IMR-90 (cell line): ENCODE results near the gene GPBAR1. TPM values are rescaled to one million over a fixed set of nuclear protein-coding genes. Genes with fewer than 3 reads are reported as not detected.

ENCODE experiments used
- ATAC-seq: fragments of 200-7000 bp; cut with Tn5 transposase; 2 replicates; pipeline ENCODE4 v1.9.1; 2020; ENCODE audit warnings: low read depth, mild to moderate bottlenecking, moderate library complexity
- BruUV-seq: library from RNA; stranded (reverse); fragments of 400-500 nt; replicated peaks from 2 replicates; lab custom pipeline; 2021; lab: Mats Ljungman, UMichigan
- CTCF ChIA-PET: fragments of 300-600 bp; formaldehyde crosslinking; extraction: SDS; loops from one replicate; lab custom pipeline; 2021; ENCODE audit warnings: antibody characterized with exemption; lab: Yijun Ruan, JAX
- POLR2A ChIA-PET: fragments of 300-600 bp; sonication (Branson Sonifier 250); formaldehyde crosslinking; loops from one replicate; lab custom pipeline; 2022; ENCODE audit warnings: antibody characterized with exemption; ENCODE audit not compliant: unreplicated experiment; lab: Charles Lee
- DNase-seq: peaks from one replicate; pipeline ENCODE4 v3.0.0; 2013
- H2AFZ ChIP-seq: replicated peaks from 2 replicates; pipeline ENCODE3; 2013; ENCODE audit warnings: low read length, mild to moderate bottlenecking; ENCODE audit not compliant: poor library complexity
- H2AK5ac ChIP-seq: 2 replicates; pipeline ENCODE4 v1.6.1; 2013; ENCODE audit warnings: low read depth, low read length, inconsistent platforms
- H2AK9ac ChIP-seq: replicated peaks from 2 replicates; pipeline ENCODE3; 2013; ENCODE audit warnings: mild to moderate bottlenecking, low read depth, low read length, moderate library complexity; ENCODE audit not compliant: poor library complexity
- H2BK120ac ChIP-seq: 2 replicates; pipeline ENCODE4 v1.6.1; 2013; ENCODE audit warnings: low read depth, low read length, inconsistent platforms
- H2BK15ac ChIP-seq: 3 replicates; pipeline ENCODE4 v1.6.1; 2013; ENCODE audit warnings: low read depth, low read length, inconsistent platforms
- H2BK20ac ChIP-seq: 2 replicates; pipeline ENCODE4 v1.6.1; 2013; ENCODE audit warnings: low read depth, mild to moderate bottlenecking, inconsistent platforms, low read length, moderate library complexity
- H2BK5ac ChIP-seq: 2 replicates; pipeline ENCODE4 v1.6.1; 2013; ENCODE audit warnings: mild to moderate bottlenecking, low read depth, low read length, inconsistent platforms; ENCODE audit not compliant: poor library complexity, severe bottlenecking
- H3K14ac ChIP-seq: replicated peaks from 2 replicates; pipeline ENCODE4 v1.6.1; 2013; ENCODE audit warnings: low read depth, low read length, inconsistent platforms
- H3K18ac ChIP-seq: 2 replicates; pipeline ENCODE4 v1.6.1; 2013; ENCODE audit warnings: low read depth, low read length, control low read depth
- H3K23ac ChIP-seq: 2 replicates; pipeline ENCODE4 v1.6.1; 2013; ENCODE audit warnings: low read depth, low read length, inconsistent platforms
- H3K27ac ChIP-seq: 2 replicates; pipeline ENCODE4 v1.5.1; 2013; ENCODE audit warnings: mild to moderate bottlenecking, control low read depth, low read length; ENCODE audit not compliant: insufficient read depth
- H3K27me3 ChIP-seq: 2 replicates; pipeline ENCODE4 v1.6.1; 2013; ENCODE audit warnings: low read length; ENCODE audit not compliant: control insufficient read depth, insufficient read depth
- H3K36me3 ChIP-seq: 2 replicates; pipeline ENCODE4 v1.6.1; 2013; ENCODE audit warnings: low read length, mixed read lengths; ENCODE audit not compliant: control insufficient read depth, insufficient read depth
- H3K4ac ChIP-seq: 2 replicates; pipeline ENCODE4 v1.6.1; 2013; ENCODE audit warnings: low read depth, low read length, inconsistent platforms
- H3K4me1 ChIP-seq: 2 replicates; pipeline ENCODE4 v1.6.1; 2013; ENCODE audit warnings: low read length, mixed read lengths; ENCODE audit not compliant: control insufficient read depth, insufficient read depth
- H3K4me2 ChIP-seq: 2 replicates; pipeline ENCODE4 v1.6.1; 2013; ENCODE audit warnings: low read depth, mild to moderate bottlenecking, control low read depth, low read length, moderate library complexity
- H3K4me3 ChIP-seq: 2 replicates; pipeline ENCODE4 v1.5.1; 2013; ENCODE audit warnings: low read depth, mild to moderate bottlenecking, control low read depth, low read length, moderate library complexity; ENCODE audit not compliant: insufficient read depth
- H3K56ac ChIP-seq: 2 replicates; pipeline ENCODE4 v1.6.1; 2013; ENCODE audit warnings: low read length, inconsistent platforms; ENCODE audit not compliant: insufficient read depth; ENCODE audit errors: extremely low read depth
- H3K79me1 ChIP-seq, 2 experiments: 2 replicates each; pipeline ENCODE4 v1.6.1; 2013; ENCODE audit warnings: low read length in 2 of 2, inconsistent platforms in 1 of 2, low read depth in 1 of 2
- H3K9ac ChIP-seq: 2 replicates; pipeline ENCODE4 v1.6.1; 2013; ENCODE audit warnings: low read depth, low read length, control low read depth
- H3K9me1 ChIP-seq: 2 replicates; pipeline ENCODE4 v1.6.1; 2013; ENCODE audit warnings: low read length, inconsistent platforms; ENCODE audit not compliant: insufficient read depth
- H3K9me3 ChIP-seq: 2 replicates; pipeline ENCODE4 v1.6.1; 2013; ENCODE audit warnings: low read length; ENCODE audit not compliant: control insufficient read depth, insufficient read depth
- H4K20me1 ChIP-seq: 2 replicates; pipeline ENCODE4 v1.6.1; 2013; ENCODE audit warnings: low read length, inconsistent platforms; ENCODE audit not compliant: insufficient read depth
- H4K5ac ChIP-seq: 2 replicates; pipeline ENCODE4 v1.6.1; 2013; ENCODE audit warnings: mild to moderate bottlenecking, low read depth, low read length, control low read depth
- H4K8ac ChIP-seq, 2 experiments: 2 replicates each; pipeline ENCODE4 v1.6.1; 2013; ENCODE audit warnings: low read depth in 2 of 2, low read length in 2 of 2, control low read depth in 1 of 2, inconsistent platforms in 1 of 2
- H4K91ac ChIP-seq: 2 replicates; pipeline ENCODE4 v1.6.1; 2013; ENCODE audit warnings: low read depth, low read length, inconsistent platforms; ENCODE audit not compliant: insufficient read depth
- MAFK ChIP-seq: IDR thresholded peaks from 2 replicates; pipeline ENCODE4 v1.6.1; 2012; ENCODE audit warnings: low read depth, low read length, improper control_type of control experiment
- MXI1 ChIP-seq: IDR thresholded peaks from 2 replicates; pipeline ENCODE4 v1.6.1; 2012; ENCODE audit warnings: low read depth, mild to moderate bottlenecking, low read length, moderate library complexity, borderline replicate concordance
- POLR2A ChIP-seq: IDR thresholded peaks from 2 replicates; pipeline ENCODE4 v1.6.1; 2012; ENCODE audit warnings: mild to moderate bottlenecking, low read depth, low read length
- RAD21 ChIP-seq: IDR thresholded peaks from 2 replicates; pipeline ENCODE4 v1.6.1; 2012; ENCODE audit warnings: low read length, improper control_type of control experiment
- WGBS, 2 experiments: methylation state at CpG; one replicate each; pipeline versions ENCODE4 v1.1.5 to v1.1.7; 2013; ENCODE audit warnings: missing lambda C conversion rate in 2 of 2; ENCODE audit not compliant: insufficient read length in 1 of 2; ENCODE audit errors: extremely low coverage in 2 of 2; 5-methylcytosine and 5-hydroxymethylcytosine counted together
- dilution Hi-C: fragments of 300-500 bp; cut with HindIII; formaldehyde crosslinking; loops from one replicate; pipeline ENCODE4 v1.14.3; 2018; ENCODE audit warnings: low sequenced_read_pairs; ENCODE audit not compliant: unreplicated experiment
- in situ Hi-C: fragments of 300-500 bp; cut with MboI; formaldehyde crosslinking; loops from 3 replicates; pipeline ENCODE4 v1.14.3; 2019; ENCODE audit warnings: low sequenced_read_pairs, inconsistent platforms, mixed read lengths
- intact Hi-C: fragments of 100-400 bp; cut with micrococcal nuclease; formaldehyde crosslinking; loops from 2 replicates; pipeline ENCODE4 v1.10.0; 2022
- polyA plus RNA-seq, 3 experiments: library from polyadenylated mRNA; depleted of rRNA; stranded (reverse); fragments of >200 nt; gene quantifications; 2 replicates each; pipeline ENCODE4 v1.2.3, GENCODE V29; 2012; ENCODE audit warnings: low replicate concordance in 1 of 3
- total RNA-seq: library from RNA; depleted of rRNA; stranded (reverse); fragments of >200 nt; gene quantifications from 2 replicates; pipeline ENCODE4 v1.2.3, GENCODE V29; 2012

GPBAR1 gene
- total and polyA plus RNA-seq, 2 of the 4 experiments (the other 2 are of a cell fraction): under 0.01 to 0.21 TPM

DNA sequence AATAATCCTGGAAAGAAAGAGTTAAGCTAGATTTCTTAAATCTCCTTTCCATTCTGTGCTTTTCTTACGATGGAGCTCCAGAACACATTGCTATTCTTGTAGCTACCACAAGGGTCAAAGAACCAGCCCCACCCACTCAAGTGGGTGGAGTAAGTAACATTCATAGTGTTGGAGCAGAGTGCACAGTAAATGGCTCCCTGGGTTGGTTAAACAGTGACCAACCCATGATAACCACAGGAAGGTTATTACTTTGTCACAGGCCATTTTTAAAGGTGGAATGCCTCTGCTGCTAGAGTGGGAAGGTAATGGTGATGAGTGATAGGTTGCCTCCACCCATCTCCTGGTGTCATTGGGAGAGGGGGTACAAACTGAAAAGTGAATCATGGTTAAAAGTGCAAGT lies 29.9 kb upstream of the GPBAR1 start:
- in situ Hi-C loops: no loop called here
- Histone ChIP-seq H2BK5ac (peak overlapping the region; percentile 44), H3K4me2 (no peak overlapping the region), H3K9me3 (no peaks in the 10 kb centered on the region), H3K4me3 (no peak overlapping the region), H4K8ac (peak overlapping the region; percentile 22 to 99; a peak in 2 of 4 replicates), H3K23ac (no peak overlapping the region), H2AK9ac (no peak overlapping the region), H3K14ac (peak overlapping the region; percentile 47), H2AFZ (no peak overlapping the region), H3K4ac (peak overlapping the region; percentile 50; the same call in 1 of the 2 replicates), H4K20me1 (peaks cover 10% of the 10 kb centered on the region; the same call in 1 of the 2 replicates), H2BK120ac (peak overlapping the region; percentile 54; the same call in 1 of the 2 replicates), H3K9ac (no peak overlapping the region), H3K9me1 (peaks cover 10% of the 10 kb centered on the region), H3K56ac (no peak overlapping the region), H3K79me1 (peaks cover 35 to 52% of the 10 kb centered on the region in 2 experiments), H3K4me1 (peaks cover 9% of the 10 kb centered on the region; the same call in 1 of the 2 replicates), H2AK5ac (peak overlapping the region; percentile 18; the same call in 1 of the 2 replicates), H3K18ac (no peak overlapping the region), H3K36me3 (peaks cover 67% of the 10 kb centered on the region), H2BK15ac (no peak overlapping the region), H3K27me3 (no peaks in the 10 kb centered on the region), H3K27ac (no peak overlapping the region), H4K5ac (0 out of 2 replicates have a peak overlapping the region, but pooled peaks have one; percentile 12), H2BK20ac (no peak overlapping the region), H4K91ac (peak overlapping the region; percentile 23; the same call in 1 of the 2 replicates)
- no peak for ATAC-seq
- POLR2A ChIA-PET: interaction anchor here (1.0 kb wide), 1 partner anchor 130 kb away, joined by 7 read pairs; no protein-coding TSS in a partner anchor
- intact Hi-C loops: no loop called here
- no CpG with 5 or more reads among the region's 1 CpG for WGBS, 2 experiments
- DNase-seq: peak; percentile 42
- dilution Hi-C loops: no loop called here
- CTCF ChIA-PET: no interaction called here
- no TSS peak for BruUV-seq
- no peak for TF ChIP-seq RAD21
- no peak for TF ChIP-seq POLR2A
- TF ChIP-seq MXI1: no peak
- no peak for TF ChIP-seq MAFK
